Thyroid gland (tissue), 4 donors: ENCODE data around the gene CAMTA1. TPM values are rescaled to one million over a fixed set of nuclear protein-coding genes. Genes with fewer than 3 reads are reported as not detected.

ENCODE experiments used
- DNase-seq, 2 donors: peaks; one replicate each; pipeline ENCODE4 v3.0.0-alpha.2; 2019
- H3K27ac ChIP-seq, 3 donors: fragments of 200-600 bp; sonication (generic); 1 replicate in 2 of 3; 2 replicates in 1 of 3; pipeline ENCODE4 v1.5.1; 2016 to 2019; ENCODE audit warnings: mild to moderate bottlenecking in 1 of 3, moderate library complexity in 1 of 3
- H3K27me3 ChIP-seq: fragments of 200-600 bp; sonication (generic); one replicate; pipeline ENCODE4 v1.5.1; 2019
- H3K36me3 ChIP-seq, 2 donors: fragments of 200-600 bp; sonication (generic); one replicate each; pipeline ENCODE4 v1.5.1; 2016 to 2019
- H3K4me1 ChIP-seq, 2 donors: fragments of 200-600 bp; sonication (generic); one replicate each; pipeline ENCODE4 v1.5.1; 2017 to 2019
- H3K4me3 ChIP-seq, 3 donors: fragments of 200-600 bp; sonication (generic); replicated peaks in 1 of 3; 1 replicate in 2 of 3; 2 replicates in 1 of 3; pipeline ENCODE4 v1.5.1; 2016; ENCODE audit warnings: mild to moderate bottlenecking in 1 of 3
- H3K9me3 ChIP-seq: fragments of 200-600 bp; sonication (generic); one replicate; pipeline ENCODE4 v1.5.1; 2017
- CTCF ChIP-seq, 6 experiments: fragments of 200-600 bp in 3 of 6; fragments of 450-650 bp in 3 of 6; sonication (generic) in 3 of 6; IDR thresholded peaks; one replicate each; pipeline ENCODE4 v1.5.1; 2016 to 2019; ENCODE audit warnings: antibody characterized with exemption in 6 of 6, mild to moderate bottlenecking in 2 of 6, inconsistent platforms in 1 of 6, moderate library complexity in 1 of 6
- POLR2A ChIP-seq, 2 donors: fragments of 450-650 bp; IDR thresholded peaks; one replicate each; pipeline ENCODE4 v1.6.1; 2017; ENCODE audit warnings: antibody characterized with exemption in 2 of 2, mild to moderate bottlenecking in 2 of 2, moderate library complexity in 1 of 2
- WGBS, 2 donors: methylation state at CpG; one replicate each; pipeline ENCODE4 v1.1.5; 2017; 5-methylcytosine and 5-hydroxymethylcytosine counted together
- intact Hi-C: fragments of 100-400 bp; cut with DNase I; formaldehyde crosslinking; loops from one replicate; pipeline ENCODE4 v1.15.1; 2023
- total RNA-seq, 4 donors: library from RNA; depleted of rRNA; stranded (reverse); fragments of >200 nt; gene quantifications; one replicate each; pipeline ENCODE4 v1.2.3, GENCODE V29; 2016

Gene CAMTA1
- total RNA-seq, 4 donors from 2014 or later = 63.9 to 124 (median 101) TPM

- TF ChIP-seq CTCF (IDR thresholded peaks at IDR 0.05) (no peak), POLR2A (IDR thresholded peaks at IDR 0.05) (no peak)
- H3K9me3 ChIP-seq = no peaks in the 10 kb centered on the region
- H3K27ac ChIP-seq = no peak overlapping the region
- H3K27me3 ChIP-seq = no peaks in the 10 kb centered on the region
- H3K36me3 ChIP-seq = no peaks in the 10 kb centered on the region
- no peak overlapping the region for H3K4me3 ChIP-seq
- WGBS, 2 donors = 79 to 88% methylated on average over 2 to 4 of the region's 4 CpGs
- no peak for DNase-seq
- no peaks in the 10 kb centered on the region for H3K4me1 ChIP-seq
- intact Hi-C loops = no loop called here
These were observed 797.3 kb downstream of the CAMTA1 start for GRCh38 chr1:7582460-7582972.

- Histone ChIP-seq H3K27me3 (no peaks in the 10 kb centered on the region), H3K9me3 (no peaks in the 10 kb centered on the region), H3K27ac (no peak overlapping the region), H3K36me3 (no peaks in the 10 kb centered on the region), H3K4me1 (no peaks in the 10 kb centered on the region), H3K4me3 (no peak overlapping the region)
- no peak for DNase-seq
- WGBS, 2 donors = 81 to 86% methylated on average over 10 to 11 of the region's 15 CpGs
- no peak for TF ChIP-seq POLR2A (IDR thresholded peaks at IDR 0.05)
- no peak for TF ChIP-seq CTCF (IDR thresholded peaks at IDR 0.05)
- intact Hi-C loops = no loop called here
These were observed 798.2 kb downstream of the CAMTA1 start for GRCh38 chr1:7583291-7584096.

GRCh38 chr1:7584157-7584556 is 798.9 kb downstream of the CAMTA1 start:
- Histone ChIP-seq H3K27ac (no peak overlapping the region), H3K27me3 (no peaks in the 10 kb centered on the region), H3K36me3 (no peaks in the 10 kb centered on the region), H3K4me3 (no peak overlapping the region), H3K4me1 (no peaks in the 10 kb centered on the region), H3K9me3 (no peaks in the 10 kb centered on the region)
- TF ChIP-seq CTCF (IDR thresholded peaks at IDR 0.05) = no peak
- TF ChIP-seq POLR2A (IDR thresholded peaks at IDR 0.05) = no peak
- intact Hi-C loops = no loop called here
- no peak for DNase-seq
- 92 to 95% methylated on average over 11 of the region's 11 CpGs for WGBS, 2 donors

- Histone ChIP-seq H3K4me3 (no peak overlapping the region), H3K9me3 (no peaks in the 10 kb centered on the region), H3K27ac (no peak overlapping the region), H3K36me3 (no peaks in the 10 kb centered on the region), H3K4me1 (no peaks in the 10 kb centered on the region), H3K27me3 (no peaks in the 10 kb centered on the region)
- DNase-seq = no peak
- intact Hi-C loops = no loop called here
- TF ChIP-seq CTCF (IDR thresholded peaks at IDR 0.05) (no peak), POLR2A (IDR thresholded peaks at IDR 0.05) (no peak)
- 90 to 97% methylated on average over 12 of the region's 12 CpGs for whole genome bisulfite sequencing, 2 donors
These were observed 799.4 kb downstream of the CAMTA1 start for GRCh38 chr1:7584643-7585042.

- H3K36me3 ChIP-seq = no peaks in the 10 kb centered on the region
- no peaks in the 10 kb centered on the region for H3K4me1 ChIP-seq
- no peak overlapping the region for H3K4me3 ChIP-seq
- intact Hi-C loops = no loop called here
- no peak for TF ChIP-seq POLR2A (IDR thresholded peaks at IDR 0.05)
- TF ChIP-seq CTCF (IDR thresholded peaks at IDR 0.05) = no peak
- no peak overlapping the region for H3K27ac ChIP-seq
- no peaks in the 10 kb centered on the region for H3K27me3 ChIP-seq
- DNase-seq = no peak
- H3K9me3 ChIP-seq = no peaks in the 10 kb centered on the region
- WGBS, 2 donors = 92 to 95% methylated on average over 14 of the region's 14 CpGs
These were observed 800.1 kb downstream of the CAMTA1 start for GRCh38 chr1:7585216-7585907.
